LHCN-M2 (cell line): ENCODE measurements around the gene RNF212. TPM values are rescaled to one million over a fixed set of nuclear protein-coding genes. Genes with fewer than 3 reads are reported as not detected.
"Not testable (repeated sequence)": the region's sequence is repeated elsewhere in the genome, so short reads cannot be mapped to it uniquely, and the experiment has no call there.

Experiments used
- DNase-seq: peaks from one replicate; pipeline ENCODE4 v3.0.0-alpha.2; 2012; ENCODE audit warnings: low read depth
- polyA plus RNA-seq: library from polyadenylated mRNA; unstranded; fragments of >200 nt; gene quantifications from one replicate; pipeline ENCODE4 v1.2.1, GENCODE V29; 2012; ENCODE audit warnings: missing spikeins
- total RNA-seq: library from RNA; depleted of rRNA; stranded (reverse); fragments of >200 nt; gene quantifications from 2 replicates; pipeline ENCODE4 v1.2.3, GENCODE V29; 2014; rRNA removed

RNF212 gene, protein sequence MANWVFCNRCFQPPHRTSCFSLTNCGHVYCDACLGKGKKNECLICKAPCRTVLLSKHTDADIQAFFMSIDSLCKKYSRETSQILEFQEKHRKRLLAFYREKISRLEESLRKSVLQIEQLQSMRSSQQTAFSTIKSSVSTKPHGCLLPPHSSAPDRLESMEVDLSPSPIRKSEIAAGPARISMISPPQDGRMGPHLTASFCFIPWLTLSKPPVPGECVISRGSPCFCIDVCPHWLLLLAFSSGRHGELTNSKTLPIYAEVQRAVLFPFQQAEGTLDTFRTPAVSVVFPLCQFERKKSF
- not detected in 2 replicates for total RNA-seq
- not detected for polyA plus RNA-seq

DNA sequence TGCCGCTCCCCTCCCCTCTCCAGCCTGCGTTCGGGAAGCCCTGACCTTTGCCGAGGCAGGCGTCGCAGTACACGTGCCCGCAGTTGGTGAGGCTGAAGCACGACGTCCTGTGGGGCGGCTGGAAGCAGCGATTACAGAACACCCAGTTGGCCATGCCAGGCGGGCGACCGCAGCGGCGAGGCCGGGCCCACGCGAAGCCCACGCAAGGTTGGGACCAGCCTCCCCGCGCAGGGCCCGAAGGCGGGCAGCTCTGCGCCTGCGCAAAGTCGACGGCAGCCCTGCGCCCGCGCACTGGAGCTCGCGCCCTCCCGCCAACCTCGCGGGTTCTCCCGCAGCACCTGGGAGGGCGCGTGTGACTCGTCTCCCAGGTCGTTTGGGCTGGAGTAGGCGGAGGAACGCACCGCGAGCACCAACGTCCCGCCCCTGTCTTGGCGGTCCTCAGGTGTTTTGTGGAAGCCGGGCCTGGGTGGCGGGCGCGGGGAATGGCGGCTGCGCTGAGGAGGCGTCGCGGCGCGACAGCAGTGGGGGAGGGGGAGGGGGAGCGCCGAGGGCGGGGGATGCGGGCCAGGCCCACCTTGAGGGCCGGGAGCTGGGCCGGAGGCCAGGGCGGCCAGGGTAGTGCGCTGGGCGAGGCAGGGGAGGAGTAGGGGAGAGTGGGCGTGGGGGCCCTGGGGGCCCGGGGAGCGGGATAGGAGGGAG is at the start of gene RNF212:
RNF212 (minus strand) TSS at position 254 of the 699 bp plus-strand sequence; CDS start at position 154, 100 bp downstream.
- no peak for DNase-seq

DNA sequence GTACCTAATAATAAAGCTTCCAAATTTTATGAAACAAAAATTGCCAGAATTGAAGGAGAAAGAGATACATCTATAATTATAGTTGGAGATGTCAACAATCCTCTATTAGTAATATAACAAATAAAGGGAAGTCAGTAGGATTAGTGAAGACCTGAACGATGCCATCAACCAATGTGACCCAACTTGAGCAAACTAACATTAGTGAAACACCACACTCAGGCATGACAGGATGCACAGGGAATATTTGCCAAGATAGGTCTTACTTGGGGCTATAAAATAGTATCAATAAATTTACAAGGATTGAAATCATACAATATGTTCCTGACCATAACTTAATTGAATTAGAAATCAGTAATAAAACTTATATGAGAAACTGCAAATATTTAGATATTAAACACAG is 47.0 kb upstream of the RNF212 start:
- no peak for DNase-seq

DNA sequence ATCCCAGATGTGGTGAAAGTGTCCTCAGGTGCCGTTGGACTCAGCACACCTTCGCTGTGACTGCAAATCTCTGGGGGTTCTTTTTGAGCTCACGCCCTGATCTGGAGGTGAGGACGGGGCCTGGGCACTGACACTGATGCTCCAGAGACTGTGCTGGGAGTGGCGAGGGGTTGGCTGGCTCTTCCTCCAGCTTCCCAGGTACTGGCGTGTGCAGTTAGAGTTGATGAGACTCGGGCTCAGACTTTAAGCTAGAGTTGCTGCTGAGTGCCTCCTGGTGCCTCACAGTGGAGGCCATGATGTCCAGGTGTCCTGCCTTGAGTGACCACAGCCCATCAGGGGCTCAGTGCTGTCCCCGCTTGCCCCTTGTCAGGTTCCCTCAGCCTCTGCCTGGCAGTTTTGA is 42.7 kb upstream of the RNF212 start:
- no peak for DNase-seq

DNA sequence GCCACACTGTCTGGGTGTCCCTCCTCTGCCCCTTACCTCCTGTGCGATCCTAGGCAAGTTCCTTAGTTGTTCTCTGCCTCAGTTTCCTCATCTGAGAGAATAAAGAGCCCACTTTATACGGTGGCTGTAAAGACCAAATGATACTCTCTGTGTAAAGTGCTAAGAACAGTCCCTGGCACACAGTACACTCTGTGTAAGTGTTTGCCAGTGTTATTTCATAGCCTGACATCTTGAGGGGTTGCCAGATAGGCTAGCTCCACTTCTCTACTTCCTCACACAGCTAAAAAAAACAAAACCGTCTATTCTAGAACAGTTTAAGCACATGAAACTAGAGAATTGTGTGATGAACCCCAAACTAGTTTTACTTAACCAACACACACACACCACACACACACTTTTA is 42.0 kb upstream of the RNF212 start:
- no peak for DNase-seq

DNA sequence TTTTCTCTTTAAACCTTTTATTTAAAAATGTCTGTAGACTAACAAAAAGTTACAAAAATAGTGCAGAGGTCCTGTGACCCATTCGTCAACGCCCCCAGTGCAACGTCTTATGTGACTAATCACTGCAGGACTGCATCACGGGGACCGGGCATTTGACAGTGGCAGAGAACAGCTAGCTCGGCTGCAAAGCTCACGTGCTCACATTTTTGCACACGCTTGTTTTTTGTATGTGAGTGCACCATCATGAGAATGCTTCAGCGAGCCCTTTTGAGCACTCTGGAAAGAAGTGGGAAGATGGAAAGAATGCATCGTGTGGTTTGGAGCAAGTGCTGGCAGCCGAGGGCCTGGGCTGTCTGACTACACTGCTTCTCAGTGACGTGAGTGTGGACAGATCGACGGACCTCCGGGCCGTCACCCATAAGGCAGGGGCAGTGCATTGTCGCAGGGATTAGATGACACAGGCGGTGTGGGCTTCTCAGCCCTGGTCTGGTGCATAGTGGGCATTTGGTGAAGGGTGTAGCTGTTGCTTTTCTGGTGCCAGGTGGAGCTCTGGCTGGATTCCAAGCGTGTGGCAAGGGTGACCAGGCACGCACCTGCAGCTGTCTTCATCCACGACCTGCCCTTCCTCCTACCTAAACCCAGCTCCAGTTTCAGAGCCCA is 41.3 kb upstream of the RNF212 start:
- DNase-seq, result no peak

DNA sequence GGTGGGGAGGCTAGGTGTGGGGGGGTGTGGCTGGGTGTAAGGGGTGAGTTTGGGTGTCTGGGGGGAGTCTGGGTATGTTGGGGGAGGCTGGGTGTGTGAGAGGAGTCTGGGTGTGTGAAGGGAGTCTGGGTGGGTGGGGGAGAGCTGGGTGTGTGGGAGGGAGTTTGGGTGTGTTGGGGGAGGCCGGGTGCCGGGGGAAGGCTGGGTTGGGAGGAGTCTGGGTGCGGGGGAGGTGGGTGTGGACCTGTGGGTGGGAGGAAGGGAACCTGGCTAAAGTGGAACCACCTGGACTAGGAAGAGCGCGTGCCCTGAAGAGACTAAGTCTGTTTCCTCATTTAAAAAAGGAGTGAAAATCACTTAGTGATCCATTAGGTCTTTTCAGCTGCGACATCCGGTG is 40.8 kb upstream of the RNF212 start:
- DNase-seq, result no peak

DNA sequence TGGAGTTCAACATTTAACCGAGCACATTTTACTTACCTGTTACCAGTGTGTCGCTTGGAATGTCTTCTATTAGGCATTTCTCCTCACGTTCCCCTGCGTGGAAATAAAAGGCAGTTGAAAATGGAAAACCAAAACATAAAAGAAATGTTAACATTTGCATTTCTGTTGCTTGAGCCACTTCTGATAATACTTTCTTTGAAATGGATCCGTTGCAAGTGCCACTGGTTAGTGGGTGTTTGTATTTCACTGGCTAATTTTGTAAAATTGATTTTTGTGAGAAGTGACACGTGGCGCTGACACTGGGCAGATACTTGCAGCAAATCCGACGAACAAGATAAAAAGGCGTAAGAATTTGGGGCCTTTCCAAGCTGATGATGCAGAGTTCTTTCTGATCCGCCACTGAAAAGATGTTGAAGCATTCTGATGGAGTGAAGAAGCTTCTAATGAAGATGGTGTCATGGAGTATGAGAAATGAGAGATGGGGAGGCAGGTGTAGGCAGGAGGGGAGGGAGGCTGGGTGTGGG is 40.3 kb upstream of the RNF212 start:
- DNase-seq, result no peak

DNA sequence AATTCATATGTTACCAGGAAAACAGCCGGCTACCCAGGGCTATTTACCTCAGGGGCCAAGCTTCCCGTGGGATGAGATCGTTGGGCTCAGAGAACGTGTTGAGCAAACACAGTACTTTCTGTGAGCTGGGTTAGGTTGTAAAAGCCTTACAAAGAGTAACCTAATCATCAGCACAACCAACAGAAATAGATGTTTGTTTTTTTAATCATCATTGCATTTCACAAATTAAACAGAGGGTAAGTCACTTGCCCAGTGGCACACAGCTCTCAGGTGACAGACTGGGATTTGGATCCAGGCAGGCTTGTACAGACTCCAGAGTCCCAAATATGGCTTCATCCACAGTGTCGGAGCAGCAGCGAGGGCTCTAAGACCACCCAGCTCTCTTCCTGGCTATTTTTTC is 38.9 kb upstream of the RNF212 start:
- no peak for DNase-seq

DNA sequence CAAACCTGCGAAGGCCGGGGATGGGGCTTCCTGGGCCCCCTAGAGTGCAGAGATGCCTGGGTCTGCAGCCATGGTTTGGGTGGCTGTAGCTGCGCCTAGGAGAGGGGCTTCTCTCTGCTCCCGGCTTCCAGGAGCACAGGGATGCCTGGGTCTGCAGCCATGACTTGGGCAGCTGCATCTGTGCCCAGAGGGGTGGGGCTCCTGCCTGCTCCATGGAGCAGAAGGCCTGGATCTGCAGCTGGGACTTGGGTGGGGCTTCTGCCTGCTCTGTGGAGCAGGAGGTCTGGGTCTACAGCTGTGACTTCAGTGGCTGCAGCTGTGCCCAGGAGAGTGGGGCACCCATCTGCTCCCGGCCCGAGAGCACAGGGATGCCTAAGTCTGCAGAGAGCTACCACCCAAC is 38.2 kb upstream of the RNF212 start:
- no peak for DNase-seq

DNA sequence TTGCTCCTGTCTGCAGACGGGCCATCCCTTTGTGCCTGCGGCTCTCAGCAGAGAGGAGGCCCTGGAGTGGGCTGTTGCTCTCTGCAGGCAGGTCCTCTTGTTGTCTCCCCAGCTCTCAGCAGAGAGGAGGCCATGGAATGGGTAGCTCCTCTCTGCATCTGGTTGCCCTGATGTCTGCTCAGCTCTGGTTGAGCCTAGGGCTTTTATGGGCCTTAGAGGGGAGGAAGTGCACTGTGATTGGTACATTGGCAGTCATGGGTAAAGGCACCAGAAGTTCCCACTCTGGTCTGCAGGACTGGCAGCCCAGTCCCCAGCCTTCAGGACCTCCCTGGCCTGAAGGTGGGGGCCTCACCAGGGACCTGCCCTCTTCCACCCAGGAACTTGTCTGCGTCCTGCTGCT is 37.5 kb upstream of the RNF212 start:
- DNase-seq, result no peak

DNA sequence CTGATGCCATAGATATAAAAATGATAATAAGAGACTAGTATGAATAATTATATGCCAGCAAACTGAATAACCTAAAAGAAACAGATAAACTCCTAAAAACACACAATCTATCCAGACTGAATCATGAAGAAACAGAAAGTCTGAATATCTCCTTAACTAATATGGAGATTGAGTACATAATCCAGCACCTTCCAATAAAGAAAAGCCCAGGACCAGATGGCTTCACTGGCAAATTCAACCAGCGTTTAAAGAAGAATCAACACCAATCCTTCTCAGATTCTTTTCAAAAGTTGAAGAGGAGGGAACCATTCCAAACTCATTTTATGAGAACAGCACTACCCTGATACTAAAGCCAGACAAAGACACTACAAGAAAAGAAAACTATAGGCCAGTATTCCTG is 26.5 kb upstream of the RNF212 start:
- no peak for DNase-seq

DNA sequence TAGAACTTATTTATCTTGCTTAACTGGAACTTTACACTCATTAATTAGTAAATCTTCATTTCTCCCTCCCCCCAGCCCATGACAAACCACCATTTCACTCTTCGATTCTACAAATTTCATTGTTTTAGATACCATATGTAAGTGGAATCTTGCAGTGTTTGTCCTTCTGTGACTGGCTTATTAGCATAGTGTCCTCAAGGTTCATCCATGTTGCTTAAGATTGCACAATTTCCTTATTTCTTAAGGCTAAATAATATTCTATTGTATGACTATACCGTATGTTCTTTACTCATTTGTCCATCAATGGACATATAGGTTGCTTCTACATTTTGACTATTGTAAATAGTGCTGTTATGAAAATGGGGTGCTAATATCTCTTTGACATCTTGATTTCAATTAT is 24.5 kb upstream of the RNF212 start:
- no peak for DNase-seq

DNA sequence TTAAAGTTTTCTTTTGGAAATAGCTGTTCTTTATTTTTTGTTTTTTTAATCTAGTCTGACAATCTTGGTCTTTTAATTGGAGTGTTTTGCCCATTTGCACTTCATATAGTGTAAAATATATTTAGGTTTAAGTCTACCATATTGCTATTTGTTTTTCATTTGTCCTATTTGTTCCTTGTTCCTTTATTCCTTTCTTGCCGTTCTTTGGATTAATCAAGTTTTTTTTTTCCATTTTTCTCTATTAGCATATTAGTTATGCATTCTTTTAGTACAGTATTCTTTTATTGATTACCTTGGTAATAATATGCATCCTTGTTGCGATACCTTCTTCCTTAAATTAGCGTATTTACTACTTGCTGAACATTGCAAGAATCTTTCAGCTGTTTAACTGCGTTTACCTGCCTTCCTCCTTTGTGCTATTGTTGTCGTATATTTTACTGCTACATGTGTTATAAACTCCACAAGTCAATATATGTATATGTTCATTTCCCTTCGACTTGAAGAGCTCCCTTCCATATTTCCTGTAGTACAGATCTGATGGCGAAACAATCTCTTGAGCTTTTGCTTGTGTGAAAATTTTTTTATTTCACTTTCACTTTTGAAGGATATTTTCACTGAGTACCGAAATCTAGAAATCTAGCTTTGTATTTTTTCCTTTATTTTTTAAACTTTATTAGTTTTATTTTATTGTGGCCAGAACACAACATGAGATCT is 23.9 kb upstream of the RNF212 start:
- DNase-seq, result no peak

DNA sequence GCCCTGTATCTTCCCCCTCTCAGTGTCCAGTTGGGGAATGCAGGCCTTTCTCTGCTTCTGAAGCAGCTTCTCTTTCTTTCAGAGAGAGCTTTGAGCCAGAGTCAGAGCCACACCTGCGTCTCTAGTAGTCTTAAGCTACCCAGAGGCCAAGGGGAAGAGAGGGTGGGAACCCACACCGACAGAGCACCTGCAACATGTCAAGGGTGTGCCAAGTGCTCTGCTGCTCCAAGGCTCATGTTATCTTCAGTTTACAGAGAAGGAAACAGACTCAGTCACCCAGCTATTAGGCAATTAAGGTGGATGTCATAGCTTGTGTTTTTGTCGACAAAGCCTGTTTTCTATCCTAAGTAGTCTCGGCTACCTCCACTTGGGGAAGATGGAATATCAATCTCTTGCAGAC is 22.7 kb upstream of the RNF212 start:
- DNase-seq, result no peak

DNA sequence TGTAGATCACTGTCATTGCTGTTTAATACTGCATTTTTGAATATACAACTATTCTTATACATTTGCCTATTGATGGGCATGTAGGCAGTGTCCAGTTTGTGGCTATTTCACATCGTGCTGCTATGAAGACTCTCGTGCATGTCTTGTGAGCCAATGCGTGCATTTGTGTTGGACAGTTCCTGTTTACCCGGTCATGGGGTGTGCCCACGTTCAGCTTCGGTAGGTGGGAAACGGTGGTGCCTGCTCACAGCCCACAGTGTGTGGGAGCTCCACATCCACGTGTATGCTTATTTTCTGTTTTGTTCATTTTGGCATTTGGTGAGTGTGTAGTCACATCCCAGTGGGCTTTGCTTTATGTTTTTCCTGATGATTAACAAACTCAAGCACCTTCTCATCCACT is 19.7 kb upstream of the RNF212 start:
- no peak for DNase-seq

DNA sequence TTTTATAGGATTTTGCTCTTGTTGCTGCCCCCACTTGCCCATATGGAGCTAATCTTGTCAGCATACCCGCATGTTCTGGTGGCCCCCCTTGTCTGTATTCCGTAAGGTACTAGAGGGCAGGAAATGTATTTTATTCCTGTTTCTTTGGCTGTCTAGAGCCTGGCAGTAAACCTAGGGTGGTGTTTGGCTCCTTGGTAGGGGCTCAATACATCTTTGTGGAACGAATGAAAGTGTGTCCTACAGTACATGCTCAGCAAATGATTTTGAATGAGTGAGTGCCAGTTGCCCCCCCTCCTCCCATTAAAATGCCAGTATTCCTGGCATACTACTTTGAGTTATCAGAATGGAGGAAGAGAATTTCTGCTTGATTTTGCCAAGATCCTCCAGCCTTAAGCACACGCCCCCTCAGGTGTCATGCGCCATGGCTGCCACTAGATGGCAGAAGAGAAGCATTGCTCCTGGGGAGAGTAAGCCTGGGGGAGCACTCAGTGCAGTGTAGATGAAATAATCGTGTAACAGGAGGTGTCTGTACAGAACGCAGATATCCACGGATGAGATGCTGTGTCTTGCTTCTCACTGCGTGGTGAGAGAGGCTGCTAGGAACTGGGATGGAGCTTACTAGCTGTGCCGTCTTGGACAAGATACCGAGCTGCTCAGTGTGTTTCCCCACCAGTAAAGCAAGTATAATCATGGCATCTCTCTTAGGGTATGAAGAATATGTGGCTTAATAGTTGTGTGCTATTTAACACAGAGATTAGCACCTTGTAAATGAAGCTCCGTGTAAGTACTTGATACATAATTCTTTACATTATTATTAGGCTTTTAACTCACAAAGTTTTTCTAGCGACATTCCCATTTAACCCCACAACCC is 17.2 kb upstream of the RNF212 start:
- peak; percentile 61 for DNase-seq

DNA sequence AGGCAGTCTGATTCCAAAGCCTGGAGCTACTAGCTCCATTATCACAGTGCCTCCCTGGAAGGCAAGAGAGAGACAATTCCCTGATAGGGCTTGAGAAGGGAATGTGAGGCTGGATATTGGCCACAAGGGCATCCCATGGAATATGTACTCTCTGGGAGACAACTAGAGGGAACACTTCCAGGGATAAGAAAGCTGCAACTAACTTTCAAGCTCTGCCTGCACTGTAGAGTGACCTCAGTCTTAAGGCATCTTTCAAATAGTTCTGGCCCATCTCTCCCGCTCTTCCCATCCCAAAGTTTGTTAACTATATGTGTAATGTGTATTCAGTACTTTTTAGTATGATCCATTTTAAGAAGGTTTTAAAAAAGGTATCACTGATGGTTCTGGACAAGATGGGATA is 13.1 kb upstream of the RNF212 start:
- no peak for DNase-seq

DNA sequence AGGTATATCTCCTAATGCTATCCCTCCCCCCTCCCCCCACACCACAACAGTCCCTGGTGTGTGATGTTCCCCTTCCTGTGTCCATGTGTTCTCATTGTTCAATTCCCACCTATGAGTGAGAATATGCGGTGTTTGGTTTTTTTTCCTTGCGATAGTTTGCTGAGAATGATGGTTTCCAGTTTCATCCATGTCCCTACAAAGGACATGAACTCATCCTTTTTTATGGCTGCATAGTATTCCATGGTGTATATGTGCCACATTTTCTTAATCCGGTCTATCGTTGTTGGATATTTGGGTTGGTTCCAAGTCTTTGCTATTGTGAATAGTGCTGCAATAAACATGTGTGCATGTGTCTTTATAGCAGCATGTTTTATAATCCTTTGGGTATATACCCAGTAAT is 12.1 kb upstream of the RNF212 start:
- not testable (repeated sequence) for DNase-seq

DNA sequence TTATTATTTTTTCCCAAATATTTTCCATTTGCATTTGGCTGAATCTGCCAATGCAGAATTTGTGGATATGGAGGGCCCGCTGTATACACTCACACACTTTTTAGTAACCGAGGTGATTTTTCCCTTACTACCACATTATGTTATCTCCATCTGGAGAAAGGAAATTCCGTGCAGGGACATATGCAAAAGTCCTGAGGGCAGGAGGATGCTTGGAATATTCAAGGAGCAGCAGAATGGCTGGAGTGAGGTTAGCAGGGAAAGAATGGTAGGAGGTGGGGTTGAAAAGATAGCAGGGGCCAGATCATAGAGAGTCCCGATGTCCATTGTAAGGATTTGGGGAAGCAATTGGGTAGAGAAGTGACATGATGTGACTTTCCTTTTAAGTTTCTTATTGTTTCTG is 11.5 kb upstream of the RNF212 start:
- no peak for DNase-seq

DNA sequence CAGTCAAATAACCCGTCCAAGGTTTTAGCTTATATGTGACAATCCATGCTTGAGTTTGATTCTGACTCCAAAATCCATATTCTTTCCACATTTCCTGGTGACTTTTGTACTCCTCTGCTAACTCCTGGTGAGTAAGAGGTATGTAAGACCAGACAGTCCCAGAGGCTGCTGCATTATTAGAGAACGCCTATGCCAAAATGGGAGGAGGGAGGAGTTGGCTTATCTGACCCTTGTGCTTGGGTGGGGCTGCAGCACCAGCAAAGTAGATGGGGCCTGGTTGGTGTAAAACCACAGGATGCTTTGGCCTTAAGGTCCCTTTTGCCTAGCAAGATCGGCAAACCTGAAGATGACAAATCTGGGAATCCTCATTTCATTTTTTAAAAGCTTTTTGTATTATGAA is 9.1 kb upstream of the RNF212 start:
- no peak for DNase-seq

DNA sequence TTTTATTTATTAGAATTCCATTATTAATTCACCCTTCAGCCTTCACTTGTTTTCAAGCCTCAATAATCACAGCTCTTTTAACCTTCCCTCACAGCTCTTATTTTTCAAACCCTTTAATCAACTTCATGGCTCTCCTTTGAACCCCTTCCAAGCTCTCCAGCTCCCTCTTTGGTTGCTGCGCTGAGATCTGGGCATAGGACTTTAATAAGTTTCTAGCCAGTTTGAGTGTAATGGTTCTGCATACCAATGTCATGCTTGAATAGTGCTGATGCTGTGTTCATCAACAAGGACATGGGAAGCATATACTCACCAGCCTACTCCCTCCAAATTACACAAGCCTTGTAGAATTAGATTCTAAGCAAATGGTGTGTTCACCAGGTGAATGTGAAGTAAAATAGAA is 3.5 kb upstream of the RNF212 start:
- peak; percentile 28 for DNase-seq
